ENCODE measurements around the gene ZDHHC1.

ZDHHC1 gene

GRCh38 chr16:67429053-67429798 lies 12.9 kb upstream of the ZDHHC1 start:
- DNase-seq (ENCODE audit: low spot score): no peak
- no peak for TF ChIP-seq CTCF (IDR thresholded peaks at IDR 0.05; ENCODE audit: extremely low read depth, insufficient read depth, missing control alignments)
- in situ Hi-C loops (cut with MboI; ENCODE audit: low pct_unique_long_range_greater_than_20kb, low sequenced_read_pairs, unreplicated experiment): no loop called here

GRCh38 chr16:67428146-67428731 lies 12.0 kb upstream of the ZDHHC1 start:
- peak; percentile 85 for DNase-seq (ENCODE audit: low spot score)
- in situ Hi-C loops (cut with MboI; ENCODE audit: low pct_unique_long_range_greater_than_20kb, low sequenced_read_pairs, unreplicated experiment): no loop called here
- TF ChIP-seq CTCF (IDR thresholded peaks at IDR 0.05; ENCODE audit: extremely low read depth, insufficient read depth, missing control alignments): peak; percentile 87

GRCh38 chr16:67426950-67427349 lies 10.7 kb upstream of the ZDHHC1 start:
- no peak for DNase-seq (ENCODE audit: low spot score)
- in situ Hi-C loops (cut with MboI; ENCODE audit: low pct_unique_long_range_greater_than_20kb, low sequenced_read_pairs, unreplicated experiment): no loop called here
- TF ChIP-seq CTCF (IDR thresholded peaks at IDR 0.05; ENCODE audit: extremely low read depth, insufficient read depth, missing control alignments): no peak

GRCh38 chr16:67426022-67426421 lies 9.7 kb upstream of the ZDHHC1 start:
- no peak for DNase-seq (ENCODE audit: low spot score)

GRCh38 chr16:67425580-67425979 lies 9.3 kb upstream of the ZDHHC1 start:
- in situ Hi-C loops (cut with MboI; ENCODE audit: low pct_unique_long_range_greater_than_20kb, low sequenced_read_pairs, unreplicated experiment): no loop called here
- no peak for DNase-seq (ENCODE audit: low spot score)
- TF ChIP-seq CTCF (IDR thresholded peaks at IDR 0.05; ENCODE audit: extremely low read depth, insufficient read depth, missing control alignments): no peak

More at GRCh38 chr16:67426022-67426421, 9.7 kb upstream of the ZDHHC1 start:
- in situ Hi-C loops (cut with MboI; ENCODE audit: low pct_unique_long_range_greater_than_20kb, low sequenced_read_pairs, unreplicated experiment): no loop called here
- no peak for TF ChIP-seq CTCF (IDR thresholded peaks at IDR 0.05; ENCODE audit: extremely low read depth, insufficient read depth, missing control alignments)

- in situ Hi-C loops (cut with MboI; ENCODE audit: low pct_unique_long_range_greater_than_20kb, low sequenced_read_pairs, unreplicated experiment): no loop called here
Observed at GRCh38 chr16:67425061-67425460, 8.8 kb upstream of the ZDHHC1 start.

More at GRCh38 chr16:67425061-67425460, 8.8 kb upstream of the ZDHHC1 start:
- no peak for TF ChIP-seq CTCF (IDR thresholded peaks at IDR 0.05; ENCODE audit: extremely low read depth, insufficient read depth, missing control alignments)
- no peak for DNase-seq (ENCODE audit: low spot score)
